ENCODE data around the gene DRD2.

- TF ChIP-seq GTF2F1 (IDR thresholded peaks at IDR 0.05; ENCODE audit: low read length) = no peak
- no peak for TF ChIP-seq CTCF (CRISPR knock-in tag; IDR thresholded peaks at IDR 0.05)
- no peak for TF ChIP-seq FOXA3 (CRISPR knock-in tag; IDR thresholded peaks at IDR 0.05)
- no peak for TF ChIP-seq IRF2 (CRISPR knock-in tag; IDR thresholded peaks at IDR 0.05)
- TF ChIP-seq TEAD2 (CRISPR knock-in tag; IDR thresholded peaks at IDR 0.05) = no peak
- no peak for TF ChIP-seq ZNF512 (CRISPR knock-in tag; IDR thresholded peaks at IDR 0.05)
- no peak for TF ChIP-seq RBM22 (optimal IDR thresholded peaks at IDR 0.05; ENCODE audit: low read length)
- no peak for TF ChIP-seq JUNB (CRISPR knock-in tag; IDR thresholded peaks at IDR 0.05; ENCODE audit: borderline replicate concordance)
Measured at GRCh38 chr11:113505046-113505445, 29.8 kb upstream of the DRD2 start.
